Adrenal gland (tissue), 5 donors: Measurements from ENCODE around the gene TAL1.

ENCODE experiments used
- POLR2A ChIP-seq, 2 donors: fragments of 450-650 bp; IDR thresholded peaks; one replicate each; pipeline ENCODE4 v1.6.1; 2017; ENCODE audit warnings: antibody characterized with exemption in 2 of 2, mild to moderate bottlenecking in 2 of 2, moderate library complexity in 1 of 2
- TF ChIP-seq, protein P1 (sequence below), 6 experiments: fragments of 450-650 bp in 4 of 6; fragments of 200-600 bp in 2 of 6; sonication (generic) in 1 of 6; IDR thresholded peaks; 1 replicate in 5 of 6; 2 replicates in 1 of 6; pipeline versions ENCODE4 v1.5.1 to v1.8.0; 2016 to 2021; ENCODE audit warnings: antibody characterized with exemption in 6 of 6, mild to moderate bottlenecking in 2 of 6, moderate library complexity in 1 of 6
- donor health status: DM: no; HTN: no; CAD: no.

DNA sequence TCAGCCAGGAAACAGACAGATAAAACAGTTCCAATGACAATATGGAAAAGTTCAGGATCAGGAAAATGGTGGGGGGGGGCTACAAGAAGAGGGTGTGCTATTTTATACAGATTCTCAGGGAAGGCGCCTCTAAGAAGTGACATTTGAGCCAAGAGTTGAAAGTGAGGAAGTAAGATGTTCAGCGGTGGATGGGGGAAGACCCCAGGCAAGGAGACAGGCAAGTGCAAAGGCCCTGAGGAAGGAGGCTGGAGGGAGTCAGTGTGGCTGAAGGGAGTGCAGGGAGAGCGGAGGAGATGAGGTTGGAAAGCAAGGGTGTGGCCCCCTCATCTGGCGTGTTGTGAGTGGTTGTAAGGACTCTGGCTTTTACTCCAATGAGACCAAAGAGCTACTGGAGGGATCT, 33.8 kb downstream of the TAL1 start:
- TF ChIP-seq, protein P1, sequence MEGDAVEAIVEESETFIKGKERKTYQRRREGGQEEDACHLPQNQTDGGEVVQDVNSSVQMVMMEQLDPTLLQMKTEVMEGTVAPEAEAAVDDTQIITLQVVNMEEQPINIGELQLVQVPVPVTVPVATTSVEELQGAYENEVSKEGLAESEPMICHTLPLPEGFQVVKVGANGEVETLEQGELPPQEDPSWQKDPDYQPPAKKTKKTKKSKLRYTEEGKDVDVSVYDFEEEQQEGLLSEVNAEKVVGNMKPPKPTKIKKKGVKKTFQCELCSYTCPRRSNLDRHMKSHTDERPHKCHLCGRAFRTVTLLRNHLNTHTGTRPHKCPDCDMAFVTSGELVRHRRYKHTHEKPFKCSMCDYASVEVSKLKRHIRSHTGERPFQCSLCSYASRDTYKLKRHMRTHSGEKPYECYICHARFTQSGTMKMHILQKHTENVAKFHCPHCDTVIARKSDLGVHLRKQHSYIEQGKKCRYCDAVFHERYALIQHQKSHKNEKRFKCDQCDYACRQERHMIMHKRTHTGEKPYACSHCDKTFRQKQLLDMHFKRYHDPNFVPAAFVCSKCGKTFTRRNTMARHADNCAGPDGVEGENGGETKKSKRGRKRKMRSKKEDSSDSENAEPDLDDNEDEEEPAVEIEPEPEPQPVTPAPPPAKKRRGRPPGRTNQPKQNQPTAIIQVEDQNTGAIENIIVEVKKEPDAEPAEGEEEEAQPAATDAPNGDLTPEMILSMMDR (IDR thresholded peaks at IDR 0.05) = no peak
- TF ChIP-seq POLR2A (IDR thresholded peaks at IDR 0.05) = no peak
